IPS-15b (cell line): ENCODE data around the gene PRXL2C.
A peak's percentile ranks its signal among the peaks of the same experiment; 100 is the strongest.
"Not testable (repeated sequence)": the region's sequence is repeated elsewhere in the genome, so short reads cannot be mapped to it uniquely, and the experiment has no call there.

Experiments
- H3K27me3 ChIP-seq: one replicate; pipeline ENCODE4 v1.6.1; 2013; ENCODE audit warnings: low read length; ENCODE audit not compliant: control insufficient read depth, insufficient read depth
- H3K36me3 ChIP-seq: one replicate; pipeline ENCODE4 v1.6.1; 2013; ENCODE audit warnings: low read length; ENCODE audit not compliant: control insufficient read depth, insufficient read depth
- H3K4me1 ChIP-seq: one replicate; pipeline ENCODE4 v1.6.1; 2013; ENCODE audit warnings: mild to moderate bottlenecking, low read length; ENCODE audit not compliant: control insufficient read depth, insufficient read depth
- H3K4me3 ChIP-seq: one replicate; pipeline ENCODE4 v1.5.1; 2013; ENCODE audit warnings: low read depth, low read length
- H3K9ac ChIP-seq: one replicate; pipeline ENCODE4 v1.6.1; 2013; ENCODE audit warnings: low read depth, mild to moderate bottlenecking, low read length
- H3K9me3 ChIP-seq: one replicate; pipeline ENCODE4 v1.6.1; 2013; ENCODE audit warnings: mild to moderate bottlenecking, low read length; ENCODE audit not compliant: control insufficient read depth, insufficient read depth

Gene PRXL2C

GRCh38 chr9:96618209-96619123, 36.7 kb downstream of the PRXL2C start:
- Histone ChIP-seq H3K4me1 (peaks cover 12% of the 10 kb centered on the region), H3K9me3 (no peaks in the 10 kb centered on the region), H3K9ac (no peak overlapping the region), H3K36me3 (no peaks in the 10 kb centered on the region), H3K4me3 (peak overlapping the region; percentile 64), H3K27me3 (peaks cover 21% of the 10 kb centered on the region)

- H3K27me3 ChIP-seq = peaks cover 16% of the 10 kb centered on the region
- no peak overlapping the region for H3K9ac ChIP-seq
- peaks cover 15% of the 10 kb centered on the region for H3K4me1 ChIP-seq
- H3K9me3 ChIP-seq = no peaks in the 10 kb centered on the region
- H3K36me3 ChIP-seq = no peaks in the 10 kb centered on the region
- H3K4me3 ChIP-seq = peak overlapping the region; percentile 64
Measured at GRCh38 chr9:96617439-96618185, 37.5 kb downstream of the PRXL2C start.

DNA sequence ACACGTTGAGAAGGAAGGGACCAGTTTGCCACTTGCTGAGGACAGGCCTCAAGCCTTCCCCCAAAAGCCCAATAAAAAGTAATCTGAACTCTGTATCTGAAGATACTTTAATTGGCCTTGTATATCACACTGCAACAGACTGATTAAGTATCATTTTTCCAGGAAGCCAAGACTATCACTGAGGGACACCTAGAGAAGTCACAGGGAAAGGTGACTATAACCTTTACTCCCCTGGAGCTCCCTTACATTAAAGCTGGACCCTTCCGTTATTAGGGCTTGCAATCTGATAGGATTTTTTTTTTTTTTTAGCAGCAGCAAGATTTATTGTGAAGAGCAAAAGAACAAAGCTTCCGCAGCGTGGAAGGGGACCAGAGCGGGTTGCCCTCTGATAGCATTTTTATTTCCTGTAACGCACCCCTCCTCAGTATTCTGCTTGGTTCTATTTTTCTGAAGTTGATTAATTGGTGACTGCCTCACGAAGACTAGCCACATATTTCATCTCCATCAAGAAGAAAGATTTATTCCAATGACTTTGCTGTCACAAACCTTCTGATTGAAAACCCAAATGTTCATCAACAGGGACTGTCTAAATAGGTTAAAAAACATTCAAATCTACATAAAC, 38.2 kb downstream of the PRXL2C start:
- Histone ChIP-seq H3K9me3 (no peaks in the 10 kb centered on the region), H3K4me3 (no peak overlapping the region), H3K4me1 (peaks cover 20% of the 10 kb centered on the region), H3K9ac (no peak overlapping the region), H3K27me3 (peaks cover 16% of the 10 kb centered on the region), H3K36me3 (no peaks in the 10 kb centered on the region)

DNA sequence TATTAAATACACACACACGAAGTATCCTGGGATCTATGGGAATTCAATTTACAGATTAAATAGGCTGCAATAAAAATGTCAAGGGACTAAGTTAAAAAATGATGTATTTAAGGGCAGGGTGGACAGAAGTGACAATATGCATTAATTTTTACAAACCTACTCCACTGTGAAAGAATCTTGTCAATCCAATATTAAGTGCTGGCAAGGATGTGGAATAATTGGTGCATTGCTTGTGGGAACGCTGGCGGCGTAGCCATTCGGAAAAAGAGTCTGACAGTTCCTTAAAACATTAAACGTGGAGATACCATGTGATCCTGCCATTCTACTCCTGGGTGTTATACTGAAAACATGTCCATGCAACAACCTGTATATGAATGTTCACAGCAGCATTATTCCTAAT, 39.7 kb downstream of the PRXL2C start:
- peaks cover 14% of the 10 kb centered on the region for H3K4me1 ChIP-seq
- H3K27me3 ChIP-seq = peaks cover 16% of the 10 kb centered on the region
- H3K4me3 ChIP-seq = no peak overlapping the region
- H3K9me3 ChIP-seq = no peaks in the 10 kb centered on the region
- no peaks in the 10 kb centered on the region for H3K36me3 ChIP-seq
- H3K9ac ChIP-seq = no peak overlapping the region

GRCh38 chr9:96614664-96615063, 40.5 kb downstream of the PRXL2C start:
- not testable (repeated sequence) for H3K4me3 ChIP-seq, H3K9ac ChIP-seq, H3K9me3 ChIP-seq, H3K36me3 ChIP-seq
- Histone ChIP-seq H3K27me3 (peaks cover 16% of the 10 kb centered on the region), H3K4me1 (peaks cover 12% of the 10 kb centered on the region)

GRCh38 chr9:96612966-96613589, 42.0 kb downstream of the PRXL2C start:
- no peaks in the 10 kb centered on the region for H3K36me3 ChIP-seq
- H3K27me3 ChIP-seq = peaks cover 13% of the 10 kb centered on the region
- H3K9me3 ChIP-seq = no peaks in the 10 kb centered on the region
- H3K4me3 ChIP-seq = no peak overlapping the region
- H3K9ac ChIP-seq = no peak overlapping the region
- H3K4me1 ChIP-seq = peaks cover 12% of the 10 kb centered on the region

DNA sequence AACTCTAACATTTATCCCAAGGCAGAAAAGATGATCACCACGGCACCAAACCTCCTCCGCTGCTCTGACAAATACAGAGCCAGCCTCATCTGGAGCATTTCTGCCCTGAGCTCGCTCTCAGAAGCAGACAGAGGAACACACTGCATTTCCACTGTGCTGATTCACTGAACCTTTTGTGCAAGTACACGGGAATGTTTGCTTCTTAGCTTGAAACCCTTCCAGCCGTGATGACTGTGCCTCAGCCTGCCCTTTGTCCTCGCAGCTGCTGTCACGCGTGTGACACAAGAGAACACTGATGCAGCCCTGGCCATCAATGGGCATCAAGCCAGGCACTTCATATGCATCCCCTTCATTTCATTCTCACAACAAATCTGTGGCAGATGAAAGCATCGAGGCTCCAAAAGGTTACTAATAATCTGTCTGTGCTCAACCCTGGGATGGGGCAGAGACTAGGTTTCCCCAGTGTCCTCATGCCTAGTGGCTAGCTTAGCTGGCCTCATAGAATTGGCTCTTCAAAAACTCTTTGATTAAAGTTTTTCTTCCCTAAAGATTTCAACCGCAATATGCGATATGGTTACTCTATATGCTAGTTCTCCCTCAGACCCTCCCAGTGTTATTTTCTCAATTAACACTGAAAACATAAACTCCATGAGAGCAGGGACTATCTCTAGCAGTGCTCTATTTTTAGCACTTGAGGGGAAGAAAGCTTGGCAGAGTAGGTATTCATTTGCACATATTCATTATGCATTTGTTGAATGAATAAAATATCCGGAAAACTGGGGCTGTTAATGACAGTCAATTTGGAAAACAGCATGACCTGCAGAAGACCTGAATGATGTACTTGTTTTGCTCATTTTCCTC, 42.8 kb downstream of the PRXL2C start:
- Histone ChIP-seq H3K4me1 (peaks cover 8% of the 10 kb centered on the region), H3K36me3 (no peaks in the 10 kb centered on the region), H3K4me3 (no peak overlapping the region), H3K9me3 (no peaks in the 10 kb centered on the region), H3K9ac (no peak overlapping the region), H3K27me3 (peaks cover 6% of the 10 kb centered on the region)

- Histone ChIP-seq H3K4me1 (peaks cover 8% of the 10 kb centered on the region), H3K36me3 (no peaks in the 10 kb centered on the region), H3K9ac (no peak overlapping the region), H3K27me3 (no peaks in the 10 kb centered on the region), H3K4me3 (no peak overlapping the region), H3K9me3 (no peaks in the 10 kb centered on the region)
Measured at GRCh38 chr9:96611302-96611701, 43.8 kb downstream of the PRXL2C start.

GRCh38 chr9:96609732-96610131, 45.4 kb downstream of the PRXL2C start:
- H3K36me3 ChIP-seq = no peaks in the 10 kb centered on the region
- H3K9me3 ChIP-seq = no peaks in the 10 kb centered on the region
- no peak overlapping the region for H3K4me3 ChIP-seq
- H3K27me3 ChIP-seq = no peaks in the 10 kb centered on the region
- peaks cover 8% of the 10 kb centered on the region for H3K4me1 ChIP-seq
- H3K9ac ChIP-seq = no peak overlapping the region

- peaks cover 8% of the 10 kb centered on the region for H3K4me1 ChIP-seq
Measured at GRCh38 chr9:96607971-96608370, 47.1 kb downstream of the PRXL2C start.

DNA sequence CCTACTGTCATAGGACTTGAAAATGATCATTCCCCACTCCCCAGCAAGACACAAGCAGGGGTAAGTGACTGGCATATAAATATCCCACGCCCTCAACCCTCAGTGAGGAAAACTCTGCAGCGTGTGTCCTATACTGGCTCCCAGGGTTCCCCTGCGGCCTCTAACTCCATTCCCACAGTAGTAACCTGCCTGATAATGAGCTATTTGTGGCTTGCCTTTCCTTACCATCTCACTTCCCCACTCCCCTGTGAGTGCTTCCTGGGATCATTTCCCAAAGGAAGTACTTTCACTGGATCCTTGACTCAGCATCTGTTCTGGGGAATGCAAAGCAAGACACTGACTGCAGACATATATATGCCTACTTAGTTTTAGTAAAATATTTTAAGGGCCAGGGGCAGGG, 49.8 kb downstream of the PRXL2C start:
- Histone ChIP-seq H3K4me1 (no peaks in the 10 kb centered on the region), H3K4me3 (no peak overlapping the region), H3K36me3 (no peaks in the 10 kb centered on the region), H3K27me3 (no peaks in the 10 kb centered on the region), H3K9me3 (no peaks in the 10 kb centered on the region), H3K9ac (peak overlapping the region; percentile 5)

More at GRCh38 chr9:96607971-96608370, 47.1 kb downstream of the PRXL2C start:
- no peak overlapping the region for H3K4me3 ChIP-seq
- H3K9ac ChIP-seq = no peak overlapping the region
- H3K27me3 ChIP-seq = no peaks in the 10 kb centered on the region
- no peaks in the 10 kb centered on the region for H3K9me3 ChIP-seq
- H3K36me3 ChIP-seq = no peaks in the 10 kb centered on the region
